GM04503 (cell line): ENCODE data around the gene SEPTIN10.

Source experiments
- DNase-seq: peaks from one replicate; pipeline ENCODE4 v3.0.0-alpha.2; 2012; ENCODE audit warnings: low read depth

The SEPTIN10 gene

GRCh38 chr2:109497911-109498870 lies 115.6 kb downstream of the SEPTIN10 start:
- DNase-seq, result no peak

DNA sequence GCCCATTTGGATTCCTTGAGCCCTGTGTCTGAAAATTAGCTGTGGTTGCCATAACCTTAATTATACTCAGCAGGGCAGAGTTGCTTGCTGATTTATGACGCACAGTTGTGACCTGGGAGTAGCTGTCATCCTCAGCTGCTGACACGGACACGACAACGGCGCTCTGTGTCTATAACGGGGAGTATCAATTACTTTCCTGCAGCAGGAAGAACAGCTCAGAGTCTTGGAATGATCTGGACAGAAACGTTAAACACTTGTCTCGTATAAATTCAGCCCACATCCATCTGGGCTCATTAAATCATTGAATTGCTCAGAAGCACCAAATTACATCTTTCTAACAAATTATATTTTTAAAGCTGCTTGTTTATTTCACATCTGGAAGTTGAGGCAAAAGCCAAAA lies 116.3 kb downstream of the SEPTIN10 start:
- peak; percentile 51 for DNase-seq

DNA sequence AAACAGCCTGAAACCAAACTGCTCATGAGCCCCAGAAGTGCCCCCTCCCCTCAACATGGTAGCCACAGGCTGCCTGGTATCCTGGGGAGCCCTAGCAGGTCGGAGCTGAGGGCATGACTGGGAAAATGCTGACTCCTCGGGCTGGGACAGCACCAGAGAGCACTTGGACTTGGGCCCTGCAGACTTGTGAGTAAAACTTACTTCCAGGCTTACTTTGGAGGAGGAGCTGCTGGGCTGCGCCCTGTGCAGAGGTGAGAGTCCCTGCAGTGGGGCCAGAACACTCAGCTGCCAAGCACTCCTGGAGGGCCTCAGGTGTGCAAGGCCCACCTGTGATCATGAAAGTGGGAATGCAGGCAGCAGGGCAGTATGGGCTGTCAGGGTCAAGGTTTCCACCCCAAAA lies 119.4 kb downstream of the SEPTIN10 start:
- DNase-seq, result no peak

- DNase-seq, result no peak
Observed at GRCh38 chr2:109493176-109493935, 120.4 kb downstream of the SEPTIN10 start.
